Anterior cingulate cortex (tissue), 58 donors: ENCODE data around the gene HPSE.
A peak's percentile ranks its signal among the peaks of the same experiment; 100 is the strongest.

ENCODE experiments used
- DNase-seq, 58 donors: peaks; one replicate each; lab custom pipeline; 2025; lab: John Stamatoyannopoulos, UW

HPSE gene

GRCh38 chr4:83334425-83335241 is at the start of gene HPSE:
Gene HPSE, minus strand, starts transcription at chr4:83334848. Its CDS starts 66 bp downstream, at chr4:83334782.
- DNase-seq = peak in 36 of 58 donors; percentile 1 to 61 (median 20)

GRCh38 chr4:83382850-83383249 is 48.2 kb upstream of the HPSE start:
- DNase-seq = no peak

- DNase-seq = no peak
Observed at GRCh38 chr4:83381173-83381572, 46.5 kb upstream of the HPSE start.

- no peak for DNase-seq
Observed at GRCh38 chr4:83378419-83378818, 43.8 kb upstream of the HPSE start.

DNA sequence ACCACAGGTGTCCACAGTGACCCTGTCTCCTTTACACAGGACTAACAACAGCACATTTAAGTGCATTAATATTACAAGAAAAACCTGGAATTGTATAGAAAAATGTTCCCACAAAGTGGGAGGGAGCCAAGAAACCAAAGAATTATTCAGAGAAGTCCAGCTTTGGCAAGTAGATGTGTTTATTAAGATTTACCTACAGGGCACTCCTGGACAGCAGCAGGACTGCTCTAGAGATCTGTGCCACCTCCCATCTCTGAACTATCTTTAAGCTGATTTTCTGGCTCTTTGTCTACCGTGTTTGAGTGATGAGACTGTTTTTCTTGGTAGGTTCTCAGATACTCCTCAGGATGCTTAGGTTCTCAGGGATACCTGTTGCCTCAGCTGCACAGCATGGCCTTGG is 38.3 kb upstream of the HPSE start:
- DNase-seq = no peak

DNA sequence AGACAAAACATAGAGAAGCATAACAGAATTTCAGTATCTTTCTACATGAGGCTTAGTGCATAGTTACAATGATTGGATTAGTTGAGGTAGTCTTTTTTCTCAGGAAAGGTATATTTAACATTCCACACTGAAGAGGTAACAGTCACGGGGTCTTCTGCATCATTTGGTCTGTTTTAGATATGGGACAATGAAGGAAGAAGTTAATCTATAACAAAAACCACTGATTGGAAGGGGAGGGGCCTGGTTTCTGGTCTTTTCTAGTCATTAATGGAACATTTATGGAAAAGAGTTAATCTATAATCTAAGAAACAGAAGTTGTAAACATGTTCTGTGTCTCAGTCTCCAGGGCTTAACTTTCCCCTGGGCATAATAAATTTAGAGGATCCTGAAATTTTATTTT is 37.3 kb upstream of the HPSE start:
- no peak for DNase-seq

DNA sequence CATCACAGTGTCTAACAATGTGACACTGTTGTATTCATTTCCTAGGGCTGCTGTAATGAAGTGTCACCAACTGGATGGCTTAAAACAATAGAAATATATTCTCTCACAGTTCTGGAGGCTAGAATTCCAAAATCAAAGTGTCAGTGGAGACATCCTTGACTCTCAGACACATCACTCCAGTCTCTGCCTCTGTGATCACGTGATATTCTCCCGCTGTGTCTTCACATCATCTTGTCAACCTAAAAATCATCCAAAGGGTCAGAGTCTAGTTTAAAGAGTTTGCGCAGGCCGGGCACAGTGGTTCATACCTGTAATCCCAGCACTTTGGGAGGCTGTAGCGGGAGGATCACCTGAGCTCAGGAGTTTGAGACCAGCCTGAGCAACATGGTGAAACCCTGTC is 36.6 kb upstream of the HPSE start:
- no peak for DNase-seq

DNA sequence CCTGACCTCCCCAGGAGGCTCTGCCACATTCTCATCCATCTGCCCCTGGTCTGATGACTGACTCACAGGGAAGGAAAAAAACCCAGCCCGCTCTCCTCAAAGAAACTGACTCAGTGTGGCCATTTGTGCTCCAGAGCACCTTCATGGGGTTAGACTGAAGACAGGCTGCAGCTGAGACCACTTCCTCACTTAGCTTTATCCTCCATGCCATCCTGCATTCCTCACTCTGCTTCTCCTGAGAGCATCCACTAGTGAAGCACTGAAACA is 35.9 kb upstream of the HPSE start:
- DNase-seq = no peak

- DNase-seq = peak in 1 of 58 donors; percentile 42
Observed at GRCh38 chr4:83369831-83370639, 35.4 kb upstream of the HPSE start.

DNA sequence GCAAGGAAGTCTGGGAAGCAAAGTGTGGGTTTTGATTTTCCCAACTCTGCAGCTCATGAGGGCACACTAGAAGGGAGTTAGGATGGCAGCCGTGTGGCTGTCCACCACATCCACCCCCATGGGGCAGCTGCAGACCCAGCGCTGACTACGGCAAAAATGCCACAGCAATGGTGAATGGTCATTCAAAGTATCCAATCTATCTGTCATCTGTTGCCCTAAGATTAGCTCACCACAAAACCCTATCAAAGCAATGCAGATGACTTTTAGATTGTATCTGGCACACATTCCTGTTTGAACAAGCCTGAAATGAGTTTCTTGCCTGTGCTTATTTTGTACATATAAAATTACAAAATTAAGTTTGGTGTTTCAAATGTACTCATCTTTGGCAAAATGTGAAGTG is 29.7 kb upstream of the HPSE start:
- DNase-seq = no peak

DNA sequence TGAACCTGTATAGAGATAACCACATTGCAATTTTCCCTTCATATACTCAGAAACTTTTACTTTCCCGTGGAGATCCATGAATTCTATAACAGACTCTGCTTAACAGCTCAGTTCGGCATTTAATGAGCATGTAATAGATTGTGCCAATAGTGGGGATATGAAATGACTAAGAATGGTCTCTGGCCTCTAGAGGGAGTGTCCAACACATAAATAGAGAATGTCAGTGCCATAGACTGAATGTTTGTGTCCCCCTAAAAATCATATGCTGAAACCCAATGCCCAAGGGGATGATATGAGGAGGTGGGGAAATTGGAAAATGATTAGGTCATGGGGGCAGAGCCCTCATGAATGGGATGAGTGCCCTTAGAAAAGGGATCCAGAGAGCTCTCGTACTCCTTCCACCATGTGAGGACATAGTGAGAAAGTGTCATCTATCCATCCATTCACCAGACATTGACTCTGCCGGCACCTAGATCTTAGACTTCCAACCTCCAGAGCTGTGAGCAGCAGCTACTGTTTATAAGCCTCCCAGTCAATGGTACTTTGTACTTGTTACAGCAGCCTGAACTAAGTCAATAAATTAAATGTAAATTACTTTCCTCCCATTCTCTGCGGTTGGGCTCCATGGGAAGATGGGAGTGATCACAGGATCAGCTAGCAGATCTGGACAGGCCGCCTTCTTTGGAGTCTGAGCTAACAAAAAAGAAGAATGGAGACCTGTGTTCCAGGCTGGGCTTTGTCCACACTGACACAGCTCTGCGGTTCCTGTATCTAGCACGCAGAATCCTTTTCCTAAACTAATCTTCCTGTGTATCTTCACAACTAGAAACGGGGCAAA is 28.1 kb upstream of the HPSE start:
- DNase-seq = no peak

- no peak for DNase-seq
Observed at GRCh38 chr4:83361416-83362103, 26.9 kb upstream of the HPSE start.

DNA sequence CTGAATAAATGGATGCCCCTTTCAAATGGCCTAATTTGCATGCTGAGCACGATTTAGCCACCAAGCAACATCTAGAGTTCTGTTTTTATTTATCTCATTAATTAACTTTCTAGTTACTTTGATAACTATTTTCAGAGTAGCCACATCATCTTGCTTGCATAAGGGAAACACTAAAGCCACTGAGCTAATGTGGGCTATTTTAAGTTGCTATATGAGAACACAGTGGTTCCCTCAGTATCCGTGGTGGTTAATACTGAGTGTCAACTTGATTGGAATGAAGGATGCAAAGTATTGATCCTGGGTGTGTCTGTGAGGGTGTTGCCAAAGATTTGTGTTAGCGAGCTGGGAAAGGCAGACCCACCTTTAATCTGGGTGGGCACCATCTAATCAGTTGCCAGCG is 25.4 kb upstream of the HPSE start:
- DNase-seq = no peak

- no peak for DNase-seq
Observed at GRCh38 chr4:83358410-83358809, 23.8 kb upstream of the HPSE start.

DNA sequence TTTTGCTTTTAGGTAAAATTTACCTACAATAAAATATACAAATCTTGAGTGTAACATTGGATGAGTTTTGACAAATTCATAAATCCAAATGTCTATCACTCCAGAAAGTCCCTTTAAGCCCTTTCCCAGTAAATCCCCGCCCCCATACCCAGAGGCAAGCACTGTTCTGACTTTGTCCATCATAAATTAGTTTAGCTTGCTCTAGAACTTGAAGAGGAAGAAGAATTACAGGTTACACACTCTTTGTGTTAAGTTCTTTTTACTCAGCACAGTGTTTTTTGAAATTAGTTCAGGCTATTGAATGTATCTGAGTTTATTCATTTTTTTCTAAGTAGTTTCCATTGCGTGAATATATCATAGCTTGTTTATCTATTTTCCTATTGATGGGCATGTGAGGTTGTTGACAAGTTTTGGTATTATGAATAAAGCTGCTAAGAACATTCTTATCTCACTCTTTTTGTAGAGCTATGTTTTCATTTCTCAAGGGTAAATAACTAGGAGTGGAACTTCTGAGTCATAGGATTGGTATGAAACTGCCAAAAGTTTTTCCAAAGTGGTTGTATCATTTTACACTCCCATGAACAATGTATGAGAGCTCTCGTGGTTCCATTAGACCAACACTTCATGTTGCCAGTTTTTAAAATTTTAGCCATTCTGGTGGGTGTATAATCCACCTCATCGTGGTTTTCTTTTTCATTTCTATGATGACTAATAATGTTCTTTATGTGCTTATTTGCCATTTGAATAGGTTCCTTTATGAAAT is 22.4 kb upstream of the HPSE start:
- DNase-seq = no peak

- no peak for DNase-seq
Observed at GRCh38 chr4:83353516-83353915, 18.9 kb upstream of the HPSE start.

DNA sequence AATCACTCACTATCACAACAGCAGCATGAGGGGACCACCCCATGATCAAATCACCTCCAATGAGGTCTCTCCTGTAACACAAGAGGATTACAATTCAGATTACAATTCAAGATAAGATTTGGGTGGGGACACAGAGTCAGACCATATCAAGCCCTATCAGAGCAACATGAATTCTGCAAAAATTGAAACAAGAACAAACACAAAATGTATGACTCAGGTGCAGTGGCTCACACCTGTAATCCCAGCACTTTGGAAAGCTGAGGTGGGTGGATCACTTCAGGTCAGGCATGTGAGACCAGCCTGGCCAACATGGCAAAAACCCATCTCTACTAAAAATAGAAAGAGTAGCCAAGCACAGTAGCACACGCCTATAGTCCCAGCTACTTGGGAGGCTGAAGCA is 13.4 kb upstream of the HPSE start:
- DNase-seq = no peak

DNA sequence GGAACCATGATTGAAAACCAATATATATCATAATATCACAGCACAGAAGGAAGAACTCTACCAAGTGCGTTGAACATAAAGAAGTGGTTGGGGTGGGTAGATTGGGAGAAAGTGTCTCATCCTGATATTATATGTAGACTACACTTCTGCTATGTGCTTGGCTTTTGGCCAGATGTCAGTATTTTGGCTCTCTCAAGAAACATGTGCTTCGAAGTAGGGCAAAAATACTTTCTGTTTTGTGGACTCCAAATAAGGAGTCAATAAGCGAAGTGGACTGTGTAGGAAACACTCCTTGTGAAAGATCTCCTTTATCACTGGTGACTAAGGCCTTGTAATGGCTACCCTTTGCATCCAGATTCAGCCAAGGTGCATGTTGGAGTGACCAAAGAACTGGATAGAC is 7.8 kb upstream of the HPSE start:
- no peak for DNase-seq

- DNase-seq = no peak
Observed at GRCh38 chr4:83340692-83341343, 6.2 kb upstream of the HPSE start.
